NB4 (cell line): ENCODE results near the gene GUSB.
"Not testable (repeated sequence)": the region's sequence is repeated elsewhere in the genome, so short reads cannot be mapped to it uniquely, and the experiment has no call there.

Experiments used
- DNase-seq: peaks from one replicate; pipeline ENCODE4 v3.0.0; 2010; ENCODE audit warnings: low read depth
- H3K4me3 ChIP-seq: one replicate; pipeline ENCODE4 v1.5.1; 2011; ENCODE audit warnings: mild to moderate bottlenecking, low read depth, low read length, moderate library complexity
- CTCF ChIP-seq: IDR thresholded peaks from one replicate; pipeline ENCODE4 v1.5.1; 2012; ENCODE audit warnings: low read depth, low read length
- MAX ChIP-seq: IDR thresholded peaks from 2 replicates; pipeline ENCODE4 v1.6.1; 2011; ENCODE audit warnings: low read depth, low read length
- MYC ChIP-seq: IDR thresholded peaks from 2 replicates; pipeline ENCODE4 v1.6.1; 2011; ENCODE audit warnings: low read depth, low read length
- POLR2A ChIP-seq: IDR thresholded peaks from 2 replicates; pipeline ENCODE4 v1.6.1; 2011; ENCODE audit warnings: mild to moderate bottlenecking; ENCODE audit not compliant: insufficient read length; ENCODE audit errors: extremely low read depth

The GUSB gene

DNA sequence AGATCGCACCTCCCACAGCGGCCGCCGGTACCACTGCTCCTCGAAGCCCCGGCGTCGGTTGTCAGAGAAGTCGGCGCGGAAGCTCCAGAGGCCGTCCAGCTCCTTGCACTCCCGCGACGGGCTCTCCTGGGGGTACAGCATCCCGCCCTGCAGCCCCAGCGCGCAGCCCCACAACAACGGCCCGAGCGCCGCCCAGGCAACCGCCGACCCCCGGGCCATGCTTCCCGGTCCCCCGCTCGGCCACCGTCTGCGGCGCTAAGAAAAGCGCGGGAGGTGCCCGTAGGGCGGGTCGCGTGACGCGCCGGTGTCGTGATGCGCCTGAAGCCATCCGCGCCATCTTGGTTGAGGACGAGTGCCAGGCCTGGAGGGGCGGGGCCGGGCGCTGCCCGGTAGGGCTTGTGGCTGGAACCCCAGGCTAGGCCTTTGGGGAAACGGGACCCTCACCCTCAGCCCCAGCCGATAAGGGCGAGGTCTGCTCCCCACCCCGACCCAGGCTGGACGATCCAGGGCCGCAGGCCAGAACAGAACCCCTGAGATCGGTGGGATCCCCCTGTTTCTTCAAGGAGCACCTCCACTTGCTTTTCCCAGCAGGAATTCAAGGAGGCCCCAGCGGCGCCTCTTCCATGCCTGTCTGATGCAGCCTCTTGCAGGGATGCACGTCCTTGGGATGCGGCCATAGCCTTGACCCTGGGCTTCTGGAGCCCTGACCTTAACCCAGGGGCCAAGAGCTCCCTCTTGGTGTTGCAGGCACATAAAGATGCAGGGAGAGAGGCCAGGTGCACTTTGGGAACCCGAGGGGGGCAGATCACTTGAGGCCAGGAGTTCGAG, at the start of gene GUSB:
Gene GUSB (minus strand): TSS at position 249 of the 828 bp plus-strand sequence. CDS start 30 bp downstream, at position 219.
- peak; percentile 97 for DNase-seq
- TF ChIP-seq CTCF (no peak), MAX (peak; percentile 94), POLR2A (peak; percentile 88), MYC (peak; percentile 94)
- peak within 1 kb of the TSS; percentile 83 for H3K4me3 ChIP-seq

DNA sequence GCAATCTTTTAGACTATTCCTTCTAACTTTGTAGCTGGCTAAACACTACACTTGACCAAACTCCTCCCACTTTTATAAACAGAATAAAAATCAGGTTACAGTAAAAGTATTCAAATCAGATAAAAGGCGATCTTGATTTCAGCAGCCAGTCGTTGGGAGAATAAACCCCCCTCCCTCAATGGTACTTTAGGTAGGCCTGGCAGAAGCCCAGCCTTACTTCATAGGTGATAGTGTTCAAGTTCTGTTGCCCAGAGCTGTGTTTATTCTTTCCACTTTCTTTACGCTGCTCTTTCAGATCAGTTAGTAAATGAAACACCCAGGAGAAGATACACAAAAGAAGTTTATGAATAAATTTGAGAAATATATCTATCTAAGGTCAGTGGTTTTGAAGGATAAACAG, 46.3 kb upstream of the GUSB start:
- not testable (repeated sequence) for DNase-seq

GRCh38 chr7:66016131-66016461, 34.1 kb upstream of the GUSB start:
- TF ChIP-seq MAX (no peak), MYC (no peak), CTCF (no peak), POLR2A (no peak)
- no peak for DNase-seq
- H3K4me3 ChIP-seq: no peak overlapping the region

More for the DNA sequence above, 46.3 kb upstream of the GUSB start:
- not testable (repeated sequence) for H3K4me3 ChIP-seq

DNA sequence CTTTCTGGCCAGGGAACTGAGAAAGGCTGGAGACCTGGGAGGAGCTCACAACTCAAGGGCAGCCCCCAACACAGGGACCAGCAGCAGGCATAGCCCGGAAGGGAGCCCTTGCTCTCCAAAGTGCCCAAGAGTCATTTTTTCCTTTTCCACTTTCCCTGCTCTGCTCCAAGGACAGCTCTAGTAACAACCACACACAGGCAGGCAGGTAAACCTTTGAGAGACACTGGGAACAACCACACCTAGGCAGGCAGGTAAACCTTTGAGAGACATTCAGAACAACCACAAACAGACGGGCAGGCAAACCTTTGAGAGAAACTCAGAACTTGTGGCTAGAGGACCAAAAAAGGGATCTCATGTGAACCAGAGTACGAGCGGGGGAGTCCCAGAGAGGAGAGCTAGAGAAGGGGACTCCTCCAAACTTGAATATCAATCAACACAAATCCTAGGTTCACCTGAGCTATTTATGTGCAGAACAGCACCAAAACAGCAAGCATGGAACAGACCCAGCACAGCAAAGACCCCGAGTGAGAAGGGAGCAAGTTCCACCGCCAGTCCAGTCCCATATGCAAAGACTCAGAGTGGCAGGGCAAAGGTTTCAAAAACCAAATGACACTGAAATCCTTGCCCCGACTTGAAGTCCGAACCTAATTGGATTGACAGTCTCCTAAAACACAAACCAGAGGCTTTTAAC, 33.6 kb upstream of the GUSB start:
- DNase-seq: no peak
- H3K4me3 ChIP-seq: no peak overlapping the region
- TF ChIP-seq POLR2A (no peak), MAX (no peak), MYC (no peak), CTCF (no peak)

DNA sequence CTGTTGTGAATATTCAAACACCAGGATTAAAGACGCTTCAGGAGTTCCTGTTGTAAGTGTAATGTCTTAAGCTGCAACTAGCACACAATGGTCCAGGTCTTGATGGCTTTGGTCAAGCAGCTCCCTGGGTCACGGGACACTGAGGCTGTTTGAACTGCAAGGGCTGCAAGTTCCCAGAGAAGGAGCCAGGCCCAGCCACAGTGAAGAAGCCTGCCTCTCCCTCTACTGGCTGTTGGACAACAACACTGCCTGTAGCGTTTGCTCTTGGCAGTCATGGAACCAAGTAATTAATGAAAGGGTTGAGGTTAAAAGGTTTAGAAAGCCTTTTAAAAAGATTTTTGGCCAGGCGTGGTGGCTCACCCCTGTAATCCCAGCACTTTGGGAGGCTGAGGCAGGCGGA, 31.9 kb upstream of the GUSB start:
- DNase-seq: peak; percentile 60
- H3K4me3 ChIP-seq: no peak overlapping the region
- TF ChIP-seq MAX (no peak), CTCF (peak; percentile 39), POLR2A (no peak), MYC (no peak)

DNA sequence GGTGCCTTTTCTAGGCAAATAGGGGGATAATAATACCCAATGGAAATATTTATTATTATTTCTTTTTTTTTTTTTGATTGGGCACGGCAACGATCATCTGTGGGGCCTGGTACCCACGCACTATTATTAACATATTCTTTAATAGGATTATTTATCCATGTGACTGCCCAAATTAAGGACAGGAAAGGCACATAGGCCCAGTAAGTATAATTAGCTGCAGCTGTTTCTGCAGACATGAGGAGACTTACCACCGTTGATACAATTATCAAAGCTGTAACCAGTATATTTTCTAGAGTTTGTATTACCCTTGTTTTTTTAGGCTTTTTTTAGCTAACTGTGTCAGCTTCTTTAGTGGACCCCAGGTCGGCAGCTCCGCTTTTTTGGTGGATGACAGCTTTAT, 25.2 kb upstream of the GUSB start:
- H3K4me3 ChIP-seq: no peak overlapping the region
- DNase-seq: no peak
- no peak for TF ChIP-seq MYC
- TF ChIP-seq CTCF: no peak
- TF ChIP-seq MAX: no peak
- TF ChIP-seq POLR2A: no peak

DNA sequence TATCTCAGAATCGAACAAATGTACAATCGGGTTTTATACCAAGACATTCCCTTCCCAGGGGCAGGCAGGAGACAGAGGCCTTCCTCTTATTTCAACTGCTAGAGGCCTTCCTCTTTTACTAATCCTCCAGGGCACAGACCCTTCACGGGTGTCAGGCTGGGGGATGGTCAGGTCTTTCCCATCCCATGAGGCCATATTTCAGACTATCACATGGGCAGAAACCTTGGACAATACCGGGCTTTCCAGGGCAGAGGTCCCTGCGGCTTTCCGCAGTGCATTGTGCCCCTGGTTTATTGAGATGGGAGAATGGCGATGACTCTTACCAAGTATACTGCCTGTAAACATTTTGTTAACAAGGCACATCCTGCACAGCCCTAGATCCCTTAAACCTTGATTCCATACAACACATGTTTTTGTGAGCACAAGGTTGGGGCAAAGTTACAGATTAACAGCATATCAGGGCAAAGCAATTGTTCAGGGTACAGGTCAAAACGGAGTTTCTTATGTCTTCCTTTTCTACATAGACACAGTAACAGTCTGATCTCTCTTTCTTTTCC, 23.2 kb upstream of the GUSB start:
- H3K4me3 ChIP-seq: not testable (repeated sequence)
- DNase-seq: peak; percentile 60

- not testable (repeated sequence) for DNase-seq, H3K4me3 ChIP-seq
Measured at GRCh38 chr7:66000823-66001417, 18.9 kb upstream of the GUSB start.

DNA sequence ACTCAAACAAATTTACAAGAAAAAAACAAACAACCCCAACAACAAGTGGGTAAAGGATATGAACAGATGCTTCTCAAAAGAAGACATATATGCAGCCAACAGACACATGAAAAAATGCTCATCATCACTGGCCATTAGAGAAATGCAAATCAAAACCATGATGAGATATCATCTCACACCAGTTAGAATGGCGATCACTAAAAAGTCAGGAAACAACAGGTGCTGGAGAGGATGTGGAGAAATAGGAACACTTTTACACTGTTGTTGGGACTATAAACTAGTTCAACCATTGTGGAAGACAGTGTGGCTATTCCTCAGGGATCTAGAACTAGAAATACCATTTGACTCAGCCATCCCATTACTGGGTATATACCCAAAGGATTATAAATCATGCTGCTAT, 13.0 kb upstream of the GUSB start:
- not testable (repeated sequence) for H3K4me3 ChIP-seq, DNase-seq
